Endothelial cell of umbilical vein (primary cell): ENCODE measurements around the gene RNF25. TPM values are rescaled to one million over a fixed set of nuclear protein-coding genes. Genes with fewer than 3 reads are reported as not detected.
"Not testable (repeated sequence)": the region's sequence is repeated elsewhere in the genome, so short reads cannot be mapped to it uniquely, and the experiment has no call there.

ENCODE experiments used
- BruUV-seq: library from RNA; stranded (reverse); fragments of 400-500 nt; replicated peaks from 2 replicates; lab custom pipeline; 2021; lab: Mats Ljungman, UMichigan
- CTCF ChIA-PET: fragments of 300-600, 350-600 bp; sonication (Branson Sonifier 250); formaldehyde crosslinking; loops from one replicate; lab custom pipeline; 2021; ENCODE audit warnings: antibody characterized with exemption, inconsistent platforms; lab: Charles Lee
- POLR2A ChIA-PET: fragments of 300-600, 350-600 bp; sonication (Branson Sonifier 250); formaldehyde crosslinking; loops from one replicate; lab custom pipeline; 2021; ENCODE audit warnings: antibody characterized with exemption, inconsistent platforms; lab: Charles Lee
- DNase-seq: peaks from one replicate; pipeline ENCODE4 v3.0.0-alpha.2; 2011; ENCODE audit warnings: low read depth, low spot score
- FAIRE-seq: peaks from 2 replicates; lab custom pipeline; 2011; peaks lifted over from hg19 to GRCh38; lab: Jason Lieb, UNC
- H2AFZ ChIP-seq: 2 replicates; pipeline ENCODE4 v1.6.0; 2012; ENCODE audit warnings: low read depth, low read length, control low read depth, inconsistent platforms
- H3K27ac ChIP-seq: 2 replicates; pipeline ENCODE4 v1.5.1; 2011; ENCODE audit warnings: low read depth, mild to moderate bottlenecking, control low read depth, low read length, moderate library complexity; ENCODE audit not compliant: insufficient read depth
- H3K27me3 ChIP-seq, 2 experiments: 2 replicates each; pipeline versions ENCODE4 v1.6.0 to v1.6.1; 2011; ENCODE audit warnings: low read length in 2 of 2, mixed read lengths in 1 of 2; ENCODE audit not compliant: control insufficient read depth in 2 of 2, insufficient read depth in 2 of 2
- H3K36me3 ChIP-seq, 2 experiments: 2 replicates in 1 of 2; 3 replicates in 1 of 2; pipeline ENCODE4 v1.5.1; 2011; ENCODE audit warnings: low read length in 2 of 2, mild to moderate bottlenecking in 1 of 2, moderate library complexity in 1 of 2; ENCODE audit not compliant: control insufficient read depth in 2 of 2, insufficient read depth in 2 of 2; ENCODE audit errors: extremely low read depth in 1 of 2
- H3K4me1 ChIP-seq: 3 replicates; pipeline ENCODE4 v1.5.1; 2011; ENCODE audit warnings: mild to moderate bottlenecking, low read length; ENCODE audit not compliant: control insufficient read depth, insufficient read depth; ENCODE audit errors: extremely low read depth
- H3K4me2 ChIP-seq: 2 replicates; pipeline ENCODE4 v1.6.1; 2011; ENCODE audit warnings: low read length, control low read depth, mixed read lengths; ENCODE audit not compliant: insufficient read depth
- H3K4me3 ChIP-seq, 3 experiments: fragments of 200-600 bp in 1 of 3; sonication (generic), shearing (Covaris generic) in 1 of 3; replicated peaks in 1 of 3; 2 replicates each; pipeline ENCODE4 v1.5.1; 2011 to 2016; ENCODE audit warnings: control low read depth in 3 of 3, low read length in 3 of 3, mild to moderate bottlenecking in 2 of 3, inconsistent platforms in 1 of 3, low read depth in 1 of 3, moderate library complexity in 1 of 3; ENCODE audit not compliant: insufficient read depth in 1 of 3
- H3K79me2 ChIP-seq: 2 replicates; pipeline ENCODE4 v1.6.0; 2012; ENCODE audit warnings: low read length, inconsistent platforms; ENCODE audit not compliant: control insufficient read depth, insufficient read depth
- H3K9ac ChIP-seq: replicated peaks from 2 replicates; pipeline ENCODE3; 2011; ENCODE audit warnings: low read length, control low read depth; ENCODE audit not compliant: insufficient read depth; ENCODE audit errors: extremely low read depth
- H3K9me1 ChIP-seq: replicated peaks from 3 replicates; pipeline ENCODE4 v1.6.0; 2011; ENCODE audit warnings: mild to moderate bottlenecking, low read length; ENCODE audit not compliant: control insufficient read depth, insufficient read depth; ENCODE audit errors: extremely low read depth
- H3K9me3 ChIP-seq: replicated peaks from 2 replicates; pipeline ENCODE4 v1.5.1; 2012; ENCODE audit warnings: low read length, inconsistent platforms; ENCODE audit not compliant: control insufficient read depth, insufficient read depth
- H4K20me1 ChIP-seq: replicated peaks from 2 replicates; pipeline ENCODE3; 2011; ENCODE audit warnings: mild to moderate bottlenecking, low read length; ENCODE audit not compliant: control insufficient read depth, insufficient read depth; ENCODE audit errors: extremely low read depth
- CTCF ChIP-seq, 2 donors: IDR thresholded peaks; 1 replicate in 1 of 2; 2 replicates in 1 of 2; pipeline ENCODE4 v1.5.1; 2011; ENCODE audit warnings: low read length in 2 of 2, mild to moderate bottlenecking in 2 of 2, moderate library complexity in 2 of 2, control low read depth in 1 of 2, inconsistent platforms in 1 of 2, low read depth in 1 of 2; ENCODE audit not compliant: insufficient read depth in 1 of 2; ENCODE audit errors: extremely low read depth in 1 of 2
- JUN ChIP-seq: IDR thresholded peaks from 2 replicates; pipeline ENCODE4 v1.6.1; 2011; ENCODE audit warnings: borderline replicate concordance, low read depth; ENCODE audit not compliant: insufficient read length, insufficient read depth
- MAX ChIP-seq: IDR thresholded peaks from 2 replicates; pipeline ENCODE4 v1.6.1; 2011; ENCODE audit not compliant: insufficient read depth, insufficient read length
- dilution Hi-C: fragments of 300-500 bp; cut with MboI; formaldehyde crosslinking; loops from one replicate; pipeline ENCODE4 v1.15.0; 2019; ENCODE audit warnings: low sequenced_read_pairs; ENCODE audit not compliant: extremely low pct_ligation_motif_present
- intact Hi-C: fragments of 100-400 bp; cut with micrococcal nuclease; formaldehyde crosslinking; loops from one replicate; pipeline ENCODE4 v1.10.0; 2022
- polyA plus RNA-seq, 4 experiments: library from polyadenylated mRNA; depleted of rRNA in 3 of 4; stranded (reverse) in 3 of 4; unstranded in 1 of 4; fragments of >200 nt; gene quantifications; 2 replicates each; pipeline versions ENCODE4 v1.2.1 to v1.2.3, GENCODE V29; 2011 to 2012; ENCODE audit warnings: missing spikeins in 1 of 4
- total RNA-seq: library from RNA; stranded (reverse); gene quantifications from 2 replicates; pipeline ENCODE4 v1.2.3, GENCODE V29; 2021

The RNF25 gene
- total and polyA plus RNA-seq, 2 donors (not counting 3 experiments of a cell fraction or from before 2014, with no cell fraction given) = 38.2 to 61.1 TPM

GRCh38 chr2:218687400-218688060 is 15.7 kb upstream of the RNF25 start:
- ChIA-PET CTCF (interaction anchor here (0.7 to 2.8 kb wide), 31 partner anchors 9 to 416 kb away, joined by 3 to 120 read pairs (median 4); partner anchors contain the start of genes BCS1L, CYP27A1, RNF25 and STK36), POLR2A (interaction anchor here (1.3 kb wide), 1 partner anchor 15 kb away, joined by 5 read pairs; the partner anchor contains the start of genes RNF25 and STK36)
- H3K9me1 ChIP-seq, H3K4me3 ChIP-seq, H3K4me1 ChIP-seq, H3K79me2 ChIP-seq, H3K9ac ChIP-seq, H3K27me3 ChIP-seq, H3K27ac ChIP-seq, BruUV-seq, H4K20me1 ChIP-seq, H3K4me2 ChIP-seq, H3K9me3 ChIP-seq, H2AFZ ChIP-seq, dilution Hi-C loops: not testable (repeated sequence)
- H3K36me3 ChIP-seq = peaks cover 5 to 11% of the 10 kb centered on the region in 2 experiments
- peak; percentile 82 for DNase-seq
- peak; percentile 71 to 82 for TF ChIP-seq CTCF (IDR thresholded peaks at IDR 0.05; ENCODE audit: extremely low read depth in 1 of 2, insufficient read depth in 1 of 2, low read depth in 1 of 2, low read length in 2 of 2)
- FAIRE-seq = peak; percentile 96
- intact Hi-C loops = loop anchor here (1.0 kb wide), 3 partner anchors 28 to 281 kb away; partner anchors contain the start of genes BCS1L and ZNF142

- intact Hi-C loops (no loop called here), dilution Hi-C loops (no loop called here)
- no peaks in the 10 kb centered on the region for H3K27me3 ChIP-seq
- H3K36me3 ChIP-seq = peaks cover 0 to 5% of the 10 kb centered on the region in 2 experiments
- no peaks in the 10 kb centered on the region for H3K9me3 ChIP-seq
- H3K27ac ChIP-seq = no peak overlapping the region
- CTCF ChIA-PET = interaction anchor here (0.6 to 5.1 kb wide), 2 partner anchors 8 to 168 kb away, joined by 3 to 27 read pairs; partner anchors contain the start of genes RNF25 and STK36
- TF ChIP-seq MAX (no peak), JUN (no peak)
- no peaks in the 10 kb centered on the region for H3K79me2 ChIP-seq
- no TSS peak for BruUV-seq
- H3K9ac ChIP-seq = no peak overlapping the region
- no peak overlapping the region for H3K4me2 ChIP-seq
- H3K4me1 ChIP-seq = peaks cover 6% of the 10 kb centered on the region
- POLR2A ChIA-PET = no interaction called here
- no peaks in the 10 kb centered on the region for H3K9me1 ChIP-seq
- no peak for FAIRE-seq
- no peak for DNase-seq
- H2AFZ ChIP-seq = no peak overlapping the region
- no peaks in the 10 kb centered on the region for H4K20me1 ChIP-seq
- H3K4me3 ChIP-seq = no peak overlapping the region
Measured at GRCh38 chr2:218680061-218680460, 8.3 kb upstream of the RNF25 start.
